ENCODE results near the gene BOC. TPM values are rescaled to one million over a fixed set of nuclear protein-coding genes. Genes with fewer than 3 reads are reported as not detected.

The BOC gene
- total RNA-seq, 2 experiments from 2014 or later, result not detected

- Mint-ChIP-seq H3K9me3 (no peaks in the 10 kb centered on the region), H3K4me3 (peak overlapping the region; percentile 45), H3K4me1 (peaks cover 10% of the 10 kb centered on the region), H3K27ac (no peak overlapping the region), H3K36me3 (no peaks in the 10 kb centered on the region), H3K27me3 (peaks cover 7% of the 10 kb centered on the region)
- no peak for DNase-seq
- POLR2A ChIA-PET, result no interaction called here
- no peak for ATAC-seq (ENCODE audit: low read depth)
Measured at GRCh38 chr3:113275929-113276750, 64.8 kb downstream of the BOC start.

- H3K36me3 Mint-ChIP-seq, result no peaks in the 10 kb centered on the region
- peak overlapping the region; percentile 45 for H3K4me3 Mint-ChIP-seq
- no peak for DNase-seq
- H3K27ac Mint-ChIP-seq, result no peak overlapping the region
- POLR2A ChIA-PET, result no interaction called here
- no peaks in the 10 kb centered on the region for H3K9me3 Mint-ChIP-seq
- peaks cover 7% of the 10 kb centered on the region for H3K27me3 Mint-ChIP-seq
- ATAC-seq (ENCODE audit: low read depth), result no peak
- H3K4me1 Mint-ChIP-seq, result peaks cover 10% of the 10 kb centered on the region
Measured at GRCh38 chr3:113276751-113277080, 65.4 kb downstream of the BOC start.

GRCh38 chr3:113277414-113277813, 66.1 kb downstream of the BOC start:
- peaks cover 10% of the 10 kb centered on the region for H3K4me1 Mint-ChIP-seq
- H3K27ac Mint-ChIP-seq, result no peak overlapping the region
- DNase-seq (no peak), ATAC-seq (ENCODE audit: low read depth) (no peak)
- no peaks in the 10 kb centered on the region for H3K9me3 Mint-ChIP-seq
- H3K27me3 Mint-ChIP-seq, result peaks cover 7% of the 10 kb centered on the region
- H3K4me3 Mint-ChIP-seq, result no peak overlapping the region
- H3K36me3 Mint-ChIP-seq, result no peaks in the 10 kb centered on the region
- POLR2A ChIA-PET, result no interaction called here

GRCh38 chr3:113277941-113278598, 66.7 kb downstream of the BOC start:
- POLR2A ChIA-PET, result no interaction called here
- Mint-ChIP-seq H3K4me1 (peaks cover 10% of the 10 kb centered on the region), H3K27me3 (peaks cover 7% of the 10 kb centered on the region), H3K27ac (no peak overlapping the region), H3K36me3 (no peaks in the 10 kb centered on the region), H3K9me3 (no peaks in the 10 kb centered on the region), H3K4me3 (no peak overlapping the region)
- DNase-seq, result no peak
- no peak for ATAC-seq (ENCODE audit: low read depth)

GRCh38 chr3:113278599-113278955, 67.2 kb downstream of the BOC start:
- POLR2A ChIA-PET, result no interaction called here
- DNase-seq (no peak), ATAC-seq (ENCODE audit: low read depth) (no peak)
- Mint-ChIP-seq H3K27me3 (peaks cover 7% of the 10 kb centered on the region), H3K9me3 (no peaks in the 10 kb centered on the region), H3K4me1 (peaks cover 10% of the 10 kb centered on the region), H3K36me3 (no peaks in the 10 kb centered on the region), H3K27ac (no peak overlapping the region), H3K4me3 (no peak overlapping the region)

GRCh38 chr3:113279686-113280085, 68.3 kb downstream of the BOC start:
- Mint-ChIP-seq H3K9me3 (no peaks in the 10 kb centered on the region), H3K4me1 (peaks cover 10% of the 10 kb centered on the region), H3K36me3 (no peaks in the 10 kb centered on the region), H3K27ac (no peak overlapping the region), H3K4me3 (no peak overlapping the region), H3K27me3 (peaks cover 7% of the 10 kb centered on the region)
- no peak for DNase-seq
- ATAC-seq (ENCODE audit: low read depth), result no peak
- POLR2A ChIA-PET, result no interaction called here

GRCh38 chr3:113283306-113283705, 71.9 kb downstream of the BOC start:
- Mint-ChIP-seq H3K4me3 (no peak overlapping the region), H3K27ac (no peak overlapping the region), H3K4me1 (no peaks in the 10 kb centered on the region), H3K36me3 (no peaks in the 10 kb centered on the region), H3K27me3 (peaks cover 2% of the 10 kb centered on the region), H3K9me3 (no peaks in the 10 kb centered on the region)
- no peak for DNase-seq
- POLR2A ChIA-PET, result no interaction called here
- ATAC-seq (ENCODE audit: low read depth), result no peak

- Mint-ChIP-seq H3K27ac (no peak overlapping the region), H3K4me1 (no peaks in the 10 kb centered on the region), H3K27me3 (peaks cover 2% of the 10 kb centered on the region), H3K4me3 (no peak overlapping the region), H3K9me3 (no peaks in the 10 kb centered on the region), H3K36me3 (no peaks in the 10 kb centered on the region)
- POLR2A ChIA-PET, result no interaction called here
- DNase-seq, result no peak
- no peak for ATAC-seq (ENCODE audit: low read depth)
Measured at GRCh38 chr3:113284453-113285050, 73.2 kb downstream of the BOC start.

- ATAC-seq (ENCODE audit: low read depth), result no peak
- no peak for DNase-seq
- no peaks in the 10 kb centered on the region for H3K4me1 Mint-ChIP-seq
- H3K27ac Mint-ChIP-seq, result no peak overlapping the region
- no peaks in the 10 kb centered on the region for H3K9me3 Mint-ChIP-seq
- no peak overlapping the region for H3K4me3 Mint-ChIP-seq
- H3K27me3 Mint-ChIP-seq, result peaks cover 2% of the 10 kb centered on the region
- no peaks in the 10 kb centered on the region for H3K36me3 Mint-ChIP-seq
- POLR2A ChIA-PET, result no interaction called here
Measured at GRCh38 chr3:113285226-113285625, 73.9 kb downstream of the BOC start.

- H3K27me3 Mint-ChIP-seq, result peaks cover 2% of the 10 kb centered on the region
- H3K9me3 Mint-ChIP-seq, result no peaks in the 10 kb centered on the region
- H3K27ac Mint-ChIP-seq, result no peak overlapping the region
- ATAC-seq (ENCODE audit: low read depth) (no peak), DNase-seq (no peak)
- no peaks in the 10 kb centered on the region for H3K36me3 Mint-ChIP-seq
- no peaks in the 10 kb centered on the region for H3K4me1 Mint-ChIP-seq
- no peak overlapping the region for H3K4me3 Mint-ChIP-seq
- POLR2A ChIA-PET, result no interaction called here
Measured at GRCh38 chr3:113285741-113286140, 74.4 kb downstream of the BOC start.

GRCh38 chr3:113286524-113286923, 75.2 kb downstream of the BOC start:
- Mint-ChIP-seq H3K36me3 (no peaks in the 10 kb centered on the region), H3K9me3 (no peaks in the 10 kb centered on the region), H3K27me3 (no peaks in the 10 kb centered on the region), H3K4me1 (no peaks in the 10 kb centered on the region), H3K4me3 (no peak overlapping the region), H3K27ac (no peak overlapping the region)
- no peak for DNase-seq
- no peak for ATAC-seq (ENCODE audit: low read depth)
- POLR2A ChIA-PET, result no interaction called here

GRCh38 chr3:113287111-113287802, 75.9 kb downstream of the BOC start:
- no peaks in the 10 kb centered on the region for H3K4me1 Mint-ChIP-seq
- H3K9me3 Mint-ChIP-seq, result no peaks in the 10 kb centered on the region
- DNase-seq, result no peak
- H3K36me3 Mint-ChIP-seq, result no peaks in the 10 kb centered on the region
- ATAC-seq (ENCODE audit: low read depth), result no peak
- POLR2A ChIA-PET, result no interaction called here
- no peaks in the 10 kb centered on the region for H3K27me3 Mint-ChIP-seq
- no peak overlapping the region for H3K27ac Mint-ChIP-seq
- H3K4me3 Mint-ChIP-seq, result no peak overlapping the region

- H3K4me1 Mint-ChIP-seq, result no peaks in the 10 kb centered on the region
- no peak for ATAC-seq (ENCODE audit: low read depth)
- POLR2A ChIA-PET, result no interaction called here
- no peak overlapping the region for H3K4me3 Mint-ChIP-seq
- no peak overlapping the region for H3K27ac Mint-ChIP-seq
- H3K9me3 Mint-ChIP-seq, result no peaks in the 10 kb centered on the region
- H3K27me3 Mint-ChIP-seq, result no peaks in the 10 kb centered on the region
- no peaks in the 10 kb centered on the region for H3K36me3 Mint-ChIP-seq
- DNase-seq, result no peak
Measured at GRCh38 chr3:113287803-113288648, 76.7 kb downstream of the BOC start.

Measured in activated naive CD8-positive, alpha-beta T cell treated with anti-CD3 and anti-CD28 coated beads, Interleukin-2, amount 10 ng/mL, durations not matched to agents 7 days and 5 days (primary cell).